ENCODE results near the gene PNCK.
"Not testable (repeated sequence)": the region's sequence is repeated elsewhere in the genome, so short reads cannot be mapped to it uniquely, and the experiment has no call there.

Gene PNCK

DNA sequence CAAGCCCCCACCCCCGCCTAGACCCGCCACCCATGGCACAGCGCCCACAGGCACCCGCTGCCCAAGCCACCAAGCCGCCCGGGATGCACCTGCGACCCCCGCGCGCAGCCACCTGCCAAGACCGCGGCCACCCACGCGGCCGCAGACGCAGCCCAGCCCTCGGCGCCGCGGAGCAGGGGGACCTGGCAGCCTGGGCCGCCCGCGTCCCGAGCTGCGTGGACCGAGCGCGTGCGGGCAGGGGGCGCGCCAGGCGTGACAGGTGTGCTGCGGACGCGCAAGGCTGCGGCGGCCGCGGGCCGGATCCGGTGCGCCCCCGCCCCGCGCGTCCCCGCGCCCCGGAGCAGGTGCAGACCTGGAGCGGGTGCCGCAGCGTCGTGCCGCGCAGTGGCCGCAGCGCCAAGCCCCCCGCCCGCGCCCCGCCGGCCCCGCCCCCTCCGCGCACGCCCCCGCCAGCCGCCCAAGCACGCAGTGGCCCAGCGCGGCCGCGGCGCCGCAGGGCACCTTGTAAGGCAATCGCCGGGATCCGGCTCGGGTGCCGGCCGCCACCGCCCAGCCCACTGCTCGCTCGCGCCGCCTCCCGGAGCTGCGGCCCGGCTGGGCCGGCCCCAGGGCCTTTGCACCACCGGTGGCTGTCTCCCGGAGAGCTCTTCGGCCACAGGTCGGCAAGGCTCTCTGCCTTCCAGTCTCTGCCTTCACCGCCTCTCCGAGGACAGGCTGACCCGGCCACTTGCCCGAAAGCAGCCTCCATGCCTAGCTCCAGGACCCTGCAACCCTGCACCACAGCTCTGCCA is at the start of gene PNCK:
Gene PNCK, minus strand, starts transcription at position 386 of the 791 bp plus-strand sequence. CDS start 737 bp downstream, outside the sequence.
- DNase-seq, result no peak

- peak; percentile 0 for DNase-seq
These were observed 49.2 kb upstream of the PNCK start for GRCh38 chrX:153722704-153723350.

- DNase-seq, result no peak
These were observed 46.1 kb upstream of the PNCK start for GRCh38 chrX:153719701-153720100.

DNA sequence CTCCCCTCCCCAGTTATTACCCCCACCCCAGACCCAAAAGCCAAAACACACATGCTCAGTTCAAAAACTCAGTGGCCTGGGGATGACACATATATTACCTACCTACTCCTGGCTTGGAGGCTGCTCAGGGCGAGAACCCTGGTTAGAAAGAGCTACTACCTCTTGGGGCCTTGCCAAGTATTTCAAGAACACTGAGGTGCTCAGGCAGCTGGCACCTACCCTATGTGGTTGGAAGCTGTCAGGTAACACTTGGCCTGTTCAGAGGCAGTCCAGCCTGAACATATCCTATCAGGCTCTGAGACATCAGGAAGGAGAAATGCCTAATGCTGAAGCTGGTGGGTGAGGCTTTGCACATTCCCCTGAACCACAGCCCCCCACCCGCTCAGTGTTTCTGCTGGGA is 45.6 kb upstream of the PNCK start:
- DNase-seq, result no peak

DNA sequence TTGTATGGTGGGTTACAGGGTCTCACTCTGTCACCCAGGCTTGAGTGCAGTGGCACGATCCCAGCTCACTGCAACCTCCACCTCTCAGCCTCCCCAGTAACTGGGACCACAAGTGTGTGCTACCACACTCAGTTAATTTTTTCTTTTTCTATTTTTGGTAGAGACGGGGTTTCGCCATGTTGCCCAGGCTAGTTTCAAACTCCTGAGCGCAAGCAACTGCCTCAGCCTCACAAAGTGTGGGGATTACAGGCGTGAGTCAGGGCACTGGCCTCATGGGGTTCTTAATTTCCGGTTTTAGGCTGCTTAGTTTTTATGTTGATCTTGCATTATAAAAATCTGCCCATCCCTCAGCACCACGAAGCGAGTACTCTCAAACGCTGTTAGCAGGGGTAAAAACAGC is 43.8 kb upstream of the PNCK start:
- no peak for DNase-seq

GRCh38 chrX:153714256-153714655 is 40.6 kb upstream of the PNCK start:
- DNase-seq, result no peak

- no peak for DNase-seq
These were observed 36.4 kb upstream of the PNCK start for GRCh38 chrX:153709726-153710674.

DNA sequence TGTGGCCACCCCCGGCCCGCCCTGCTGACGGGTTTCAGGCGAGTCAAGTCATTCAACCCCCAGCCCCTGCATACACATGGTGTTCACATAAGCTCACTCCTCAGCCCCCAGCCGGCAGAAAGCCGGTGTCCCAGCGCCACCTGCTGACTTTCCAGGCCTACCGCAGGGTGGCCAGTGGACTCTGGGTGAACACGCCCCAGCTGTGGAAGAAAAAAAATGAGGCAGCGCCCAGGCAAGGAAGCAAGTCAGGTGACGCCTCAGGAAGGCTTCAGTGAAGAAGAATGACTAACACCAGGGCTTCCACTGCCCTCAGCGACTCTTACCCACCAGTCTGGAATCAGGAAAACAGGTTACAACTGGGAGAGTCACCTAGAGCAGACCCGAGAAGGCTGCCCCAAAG is 34.8 kb upstream of the PNCK start:
- no peak for DNase-seq

DNA sequence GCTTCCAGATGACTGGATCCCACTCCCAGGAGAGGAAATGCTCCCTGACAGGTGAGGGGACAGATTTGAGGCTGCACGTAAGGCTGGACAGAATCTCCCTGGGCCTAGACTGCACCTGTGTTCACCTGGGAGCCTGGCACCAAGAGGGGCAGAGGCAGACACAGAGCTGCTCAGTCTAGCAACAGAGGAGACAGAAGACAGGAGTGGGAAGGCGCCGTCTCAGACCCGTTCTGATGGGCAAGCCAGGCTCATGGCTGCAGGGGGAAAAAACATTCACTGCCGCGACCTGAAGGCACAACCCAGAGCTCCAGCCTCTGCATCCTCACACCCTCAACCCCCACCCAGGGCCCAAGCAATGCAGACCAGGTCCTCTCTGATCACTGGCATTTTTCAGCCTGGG is 33.8 kb upstream of the PNCK start:
- DNase-seq, result no peak

- DNase-seq, result no peak
These were observed 33.2 kb upstream of the PNCK start for GRCh38 chrX:153706799-153707198.

DNA sequence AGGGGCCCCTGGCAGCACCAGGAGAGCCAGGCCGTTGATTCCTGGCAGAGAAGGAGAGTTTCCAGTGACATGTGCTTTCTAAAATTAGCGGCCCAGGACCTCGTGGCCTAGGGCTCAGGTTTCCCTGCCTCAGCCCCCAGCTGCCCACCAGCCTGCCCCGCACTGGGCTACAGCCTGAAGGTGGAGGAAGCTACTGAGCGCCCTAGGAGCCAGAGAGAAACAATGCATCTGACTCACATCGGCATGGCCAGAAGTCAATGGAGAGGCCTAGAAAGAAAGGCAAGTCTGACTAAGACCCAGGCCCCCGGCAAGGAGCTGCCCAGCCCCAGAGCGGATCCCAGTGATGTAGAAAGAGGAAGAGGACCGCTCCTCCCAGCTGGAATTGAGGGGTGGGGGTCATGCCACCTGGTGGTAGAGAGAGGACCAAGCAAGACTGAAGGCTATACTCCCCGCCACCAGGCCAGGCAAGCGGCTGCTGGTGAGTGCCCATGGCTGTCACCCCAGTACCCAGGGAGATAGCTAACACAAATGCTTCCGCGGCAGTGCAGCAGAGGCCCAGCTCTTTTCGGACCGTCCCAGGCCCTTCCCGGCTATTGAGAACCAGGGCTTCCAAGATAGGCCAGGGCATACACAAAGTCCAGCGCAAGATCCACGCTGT is 31.9 kb upstream of the PNCK start:
- DNase-seq, result not testable (repeated sequence)

DNA sequence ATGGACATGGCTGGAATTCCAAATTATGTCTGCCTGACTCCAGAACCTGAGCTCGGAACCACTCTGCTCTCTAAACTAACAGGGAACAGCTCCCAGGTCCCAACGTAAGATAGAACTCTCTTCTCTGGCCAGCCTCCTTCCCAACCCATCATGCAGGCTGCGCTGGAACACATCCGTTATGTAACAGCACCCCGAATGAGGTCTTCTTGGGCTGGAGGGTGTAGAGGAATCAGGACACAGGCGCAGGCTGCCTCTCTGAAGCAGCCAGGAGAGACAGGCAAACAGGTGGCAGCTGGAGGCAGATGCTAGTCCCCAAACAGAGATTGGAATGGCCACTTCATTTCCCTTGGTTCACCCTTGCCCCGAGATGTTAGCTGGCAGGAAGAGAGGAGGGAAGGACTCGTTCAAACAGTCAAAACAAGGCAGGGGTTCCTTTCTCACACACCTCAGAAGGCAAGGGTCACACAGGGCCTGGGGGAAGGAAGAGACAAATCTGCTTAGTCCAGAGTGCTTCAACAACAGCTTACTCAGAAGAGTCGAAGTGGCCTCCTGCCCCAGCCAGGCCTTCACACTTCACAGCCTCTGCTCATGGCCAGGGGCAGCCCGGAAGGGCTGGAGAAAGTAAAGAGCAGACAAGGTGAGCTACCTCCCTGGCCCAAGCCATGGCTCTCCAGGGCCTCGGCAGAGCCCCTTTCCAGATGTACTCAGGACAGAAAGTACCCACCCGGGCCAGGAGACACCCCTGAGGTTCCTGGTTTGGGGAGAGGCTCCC is 31.2 kb upstream of the PNCK start:
- not testable (repeated sequence) for DNase-seq

DNA sequence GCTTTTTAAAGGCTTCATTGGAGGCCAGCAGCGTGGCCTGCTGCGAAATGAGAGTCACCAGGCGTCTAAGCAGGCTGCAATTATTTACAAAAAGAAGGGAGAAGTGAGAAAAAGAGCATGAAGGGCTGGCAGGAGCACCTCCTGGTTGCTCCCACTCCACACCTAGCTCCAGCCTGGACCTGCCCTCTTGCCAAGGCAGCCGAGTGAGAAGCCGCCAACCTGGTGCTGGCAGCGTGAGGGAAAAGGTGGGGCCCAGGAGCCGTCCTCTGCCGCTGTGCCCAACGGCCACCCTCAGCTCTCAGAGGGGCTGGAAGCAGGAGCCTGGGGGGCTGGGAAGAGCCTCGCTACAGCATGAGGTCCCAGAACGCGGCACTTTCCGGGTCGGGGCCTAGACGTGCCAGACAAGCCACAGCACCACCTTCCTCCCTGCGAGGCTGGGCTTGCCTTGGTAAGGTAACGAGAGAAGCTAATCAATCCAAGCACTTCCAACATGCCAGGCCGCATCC is 30.5 kb upstream of the PNCK start:
- no peak for DNase-seq

GRCh38 chrX:153703036-153703370 is 29.4 kb upstream of the PNCK start:
- DNase-seq, result no peak

GRCh38 chrX:153702336-153703035 is 28.9 kb upstream of the PNCK start:
- no peak for DNase-seq

DNA sequence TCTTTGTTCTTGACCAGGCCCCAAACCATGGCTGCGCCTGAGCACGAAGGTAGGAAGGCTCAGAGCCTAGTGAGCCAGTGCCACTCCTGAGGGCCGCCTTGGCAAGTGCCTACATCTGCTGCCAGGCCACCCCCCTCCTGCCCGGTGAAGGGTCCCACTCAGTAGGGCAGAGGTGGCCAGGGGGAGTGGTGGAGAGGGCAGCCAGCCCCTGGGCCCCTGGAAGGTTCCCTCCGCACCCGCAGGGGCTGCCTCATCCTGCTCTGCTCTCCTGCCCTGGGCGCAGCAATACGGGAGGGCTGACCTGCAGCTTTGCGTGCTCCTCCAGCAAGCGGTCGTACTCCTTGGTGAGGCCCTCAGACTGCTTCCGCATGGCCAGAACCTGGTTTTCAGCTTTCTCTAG is 28.1 kb upstream of the PNCK start:
- no peak for DNase-seq

GRCh38 chrX:153700967-153701366 is 27.4 kb upstream of the PNCK start:
- DNase-seq, result no peak

DNA sequence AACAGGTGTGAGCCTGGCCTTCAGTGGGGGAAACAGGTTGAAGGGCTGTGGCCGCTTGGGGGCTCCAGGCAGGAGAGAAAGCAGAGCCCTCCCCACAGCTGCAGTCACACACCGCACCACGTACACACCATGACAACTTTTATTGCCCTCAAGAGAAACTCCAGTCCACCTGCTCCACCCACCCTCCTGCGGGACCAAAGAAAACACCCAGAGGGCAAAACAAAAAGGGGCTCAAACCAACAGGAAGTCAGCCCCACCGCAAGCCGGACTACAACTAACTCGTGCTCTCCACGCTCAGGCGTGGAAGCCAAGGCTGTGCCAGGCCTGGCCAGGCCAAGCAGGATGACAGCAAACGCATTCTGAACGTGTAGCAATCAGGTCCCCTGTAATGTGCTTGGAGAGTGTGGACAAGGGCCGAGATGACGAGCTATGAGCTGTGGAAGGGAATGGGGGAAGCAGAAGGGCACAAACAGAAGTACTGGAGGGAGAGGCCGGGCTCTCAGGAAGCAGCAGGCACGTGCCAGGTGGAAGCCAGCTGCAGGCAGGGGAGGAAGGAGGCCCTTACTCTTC is 26.8 kb upstream of the PNCK start:
- DNase-seq, result no peak

GRCh38 chrX:153699784-153700371 is 26.3 kb upstream of the PNCK start:
- not testable (repeated sequence) for DNase-seq

DNA sequence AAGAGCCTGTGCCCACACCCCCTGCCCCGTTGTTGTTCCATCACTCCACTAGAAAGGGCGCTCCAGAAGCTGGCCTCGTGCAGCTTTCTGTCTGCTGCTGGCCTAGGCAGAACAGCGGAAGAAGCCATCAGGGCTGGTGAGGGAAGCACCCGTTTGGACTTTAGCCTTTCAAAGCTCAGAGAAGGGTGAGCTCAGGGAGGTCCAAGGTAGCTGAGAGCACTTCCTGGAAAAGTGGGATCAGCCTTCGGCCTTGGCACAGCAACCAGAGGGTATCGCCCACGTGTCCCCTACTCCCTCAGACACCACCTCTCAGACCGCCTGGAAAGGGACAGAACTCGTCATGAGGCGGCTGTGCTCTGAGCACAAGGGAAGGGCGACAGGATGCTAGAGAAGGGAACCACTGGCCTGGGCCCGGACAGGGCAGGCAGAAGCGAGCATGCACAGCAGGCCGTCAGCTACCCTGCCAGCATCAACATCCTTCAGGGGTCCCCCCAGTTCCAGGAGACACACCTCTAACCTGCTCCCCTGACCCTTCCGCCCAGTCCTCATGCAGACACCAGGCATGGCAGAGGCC is 25.7 kb upstream of the PNCK start:
- not testable (repeated sequence) for DNase-seq

Measured in KG1 (cell line).